ENCODE results near the gene SHISA7.
A peak's percentile ranks its signal among the peaks of the same experiment; 100 is the strongest.

The SHISA7 gene

DNA sequence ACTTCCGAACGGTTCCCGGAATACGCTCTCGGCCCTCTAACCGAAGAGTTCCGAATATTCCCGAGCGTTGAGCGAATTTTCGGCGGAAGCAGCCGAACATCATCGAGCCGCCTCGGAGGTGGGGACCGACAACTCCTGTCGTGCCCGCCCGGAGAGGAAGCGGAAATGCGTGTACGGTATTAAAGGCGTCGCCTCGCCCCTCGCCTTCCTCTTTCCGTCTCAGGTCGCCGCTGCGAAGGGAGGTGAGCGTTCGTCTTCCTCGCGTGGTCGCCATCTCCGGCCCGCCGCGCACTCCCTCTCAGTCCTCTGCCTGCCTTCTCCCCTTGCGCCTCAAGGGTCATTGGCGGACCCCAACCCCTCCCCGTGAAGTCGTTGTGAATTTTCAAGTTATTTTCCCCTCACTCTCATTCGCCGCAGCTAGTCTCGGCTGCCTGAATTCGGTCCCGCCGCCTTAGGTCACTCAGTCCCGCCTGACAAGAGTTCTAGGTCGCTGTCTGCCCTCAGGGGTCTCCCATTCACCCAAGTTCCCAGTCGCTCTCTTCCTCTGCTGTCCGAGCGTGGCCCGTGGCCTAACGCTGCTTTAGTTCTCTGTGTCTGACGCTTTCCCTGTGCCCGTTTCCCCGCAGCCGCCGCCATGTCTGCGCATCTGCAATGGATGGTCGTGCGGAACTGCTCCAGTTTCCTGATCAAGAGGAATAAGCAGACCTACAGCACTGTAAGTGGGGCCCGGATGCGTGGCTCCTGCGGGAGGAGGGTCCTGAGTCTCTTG, 57.2 kb downstream of the SHISA7 start, which contains the start of gene RPL28:
TSS of gene RPL28 (plus strand) at position 209 of the 769 bp plus-strand sequence. CDS start at position 635, 426 bp downstream.
- peak; percentile 98 to 99 for DNase-seq

- peak; percentile 95 to 96 for DNase-seq
These were observed 58.0 kb downstream of the SHISA7 start for GRCh38 chr19:55384920-55385723.

- DNase-seq: peak; percentile 12 to 49
These were observed 58.8 kb downstream of the SHISA7 start, which contains the start of gene TMEM238 for GRCh38 chr19:55384131-55384919. Gene TMEM238, minus strand, starts transcription at chr19:55384292. Its CDS starts 33 bp downstream, at chr19:55384259.

GRCh38 chr19:55383279-55384130, 59.6 kb downstream of the SHISA7 start:
- peak; percentile 38 to 54 for DNase-seq

GRCh38 chr19:55382522-55383054, 60.5 kb downstream of the SHISA7 start:
- no peak for DNase-seq

DNA sequence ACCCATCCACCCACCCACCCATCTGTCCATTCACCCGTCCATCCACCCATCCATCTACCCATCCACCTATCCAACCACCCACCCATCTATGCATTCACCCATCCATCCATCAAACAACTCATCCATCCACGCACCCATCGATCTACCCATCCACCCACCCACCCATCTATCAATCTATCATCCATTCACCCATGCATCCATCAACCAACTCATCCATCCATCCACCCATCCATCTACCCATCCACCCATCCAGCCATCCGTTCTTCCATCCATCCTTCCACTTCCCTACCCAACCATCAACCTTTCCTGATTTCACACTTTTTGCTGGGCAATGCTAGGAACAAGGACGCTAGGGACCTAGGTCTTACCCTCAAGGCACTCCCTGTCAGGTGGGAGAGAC, 61.1 kb downstream of the SHISA7 start:
- no peak for DNase-seq

DNA sequence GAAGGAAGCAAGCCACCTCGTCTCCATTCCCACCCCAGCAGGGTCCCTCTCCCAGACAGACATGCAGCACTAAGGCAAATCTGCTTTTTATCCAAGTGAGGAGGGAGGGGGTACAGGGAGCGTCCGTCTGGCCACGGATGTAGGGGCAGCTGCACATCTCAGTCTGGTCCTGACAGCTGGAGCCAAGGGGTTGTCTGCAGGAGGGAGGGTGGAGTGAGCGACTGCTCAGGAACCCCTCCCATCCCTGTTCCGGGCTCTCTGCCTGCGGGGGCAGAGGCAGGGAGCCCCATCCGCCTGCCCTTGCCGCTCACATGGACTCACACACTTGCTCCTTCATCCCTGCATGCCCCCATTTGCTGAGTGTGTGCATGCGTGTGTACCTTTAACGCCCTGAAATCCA, 63.9 kb downstream of the SHISA7 start:
- no peak for DNase-seq
